PC-3 (cell line): ENCODE measurements around the gene ARIH2. TPM values are rescaled to one million over a fixed set of nuclear protein-coding genes. Genes with fewer than 3 reads are reported as not detected.
A peak's percentile ranks its signal among the peaks of the same experiment; 100 is the strongest.

Experiments
- ATAC-seq: fragments of 200-7000 bp; cut with Tn5 transposase; 2 replicates; pipeline ENCODE4 v1.9.1; 2020; ENCODE audit warnings: mild to moderate bottlenecking, moderate library complexity
- BruUV-seq: library from RNA; stranded (reverse); fragments of 400-500 nt; replicated peaks from 2 replicates; lab custom pipeline; 2021; lab: Mats Ljungman, UMichigan
- CTCF ChIA-PET: fragments of 300-600 bp; sonication (Branson Sonifier 250); formaldehyde crosslinking; loops from one replicate; lab custom pipeline; 2022; ENCODE audit warnings: antibody characterized with exemption; lab: Charles Lee
- POLR2A ChIA-PET: fragments of 300-600 bp; sonication (Branson Sonifier 250); formaldehyde crosslinking; loops from one replicate; lab custom pipeline; 2022; ENCODE audit warnings: antibody characterized with exemption; ENCODE audit not compliant: unreplicated experiment; lab: Charles Lee
- DNase-seq: peaks from one replicate; pipeline ENCODE4 v3.0.0-alpha.2; 2015
- H2AFZ ChIP-seq: fragments of 300-600 bp; sonication (generic); 2 replicates; pipeline ENCODE4 v1.6.0; 2016; ENCODE audit warnings: antibody characterized with exemption, low read length
- H3F3A ChIP-seq: fragments of 300-600 bp; sonication (generic); one replicate; pipeline ENCODE4 v1.6.0; 2017; ENCODE audit warnings: antibody characterized with exemption, low read length, control low read depth, mild to moderate bottlenecking; ENCODE audit not compliant: unreplicated experiment
- H3K27ac ChIP-seq: fragments of 300-600 bp; sonication (generic); 2 replicates; pipeline ENCODE4 v1.5.1; 2016; ENCODE audit warnings: mild to moderate bottlenecking, low read length
- H3K27me3 ChIP-seq: fragments of 300-600 bp; sonication (generic); 2 replicates; pipeline ENCODE4 v1.6.1; 2016; ENCODE audit warnings: low read length, mixed read lengths
- H3K36me3 ChIP-seq: fragments of 300-600 bp; sonication (generic); 2 replicates; pipeline ENCODE4 v1.6.1; 2016; ENCODE audit warnings: low read depth, mixed run types, low read length, mixed read lengths
- H3K4me1 ChIP-seq: fragments of 300-600 bp; sonication (generic); 2 replicates; pipeline ENCODE4 v1.5.1; 2016; ENCODE audit warnings: low read length; ENCODE audit not compliant: insufficient read depth
- H3K4me2 ChIP-seq: fragments of 300-600 bp; sonication (generic); 2 replicates; pipeline ENCODE4 v1.6.0; 2016; ENCODE audit warnings: low read length
- H3K4me3 ChIP-seq: fragments of 300-600 bp; sonication (generic); 2 replicates; pipeline ENCODE4 v1.5.1; 2016; ENCODE audit warnings: mild to moderate bottlenecking, low read length, mixed read lengths
- H3K79me2 ChIP-seq: fragments of 300-600 bp; sonication (generic); 2 replicates; pipeline ENCODE4 v1.6.1; 2017; ENCODE audit warnings: low read length, mixed read lengths
- H3K9ac ChIP-seq: fragments of 300-600 bp; sonication (generic); 2 replicates; pipeline ENCODE4 v1.6.0; 2016; ENCODE audit warnings: mild to moderate bottlenecking, low read length
- H3K9me2 ChIP-seq: fragments of 300-600 bp; sonication (generic); replicated peaks from 2 replicates; pipeline ENCODE4 v1.6.1; 2016; ENCODE audit warnings: mixed run types, low read length, mixed read lengths
- H3K9me3 ChIP-seq: fragments of 300-600 bp; sonication (generic); 2 replicates; pipeline ENCODE4 v1.6.1; 2016; ENCODE audit warnings: low read length, mixed read lengths
- H4K20me1 ChIP-seq: fragments of 300-600 bp; sonication (generic); 2 replicates; pipeline ENCODE4 v1.6.1; 2016; ENCODE audit warnings: low read length, mixed read lengths
- EZH2 ChIP-seq: fragments of 300-600 bp; sonication (generic); IDR thresholded peaks from one replicate; pipeline ENCODE4 v1.6.1; 2017; ENCODE audit warnings: antibody characterized with exemption, mild to moderate bottlenecking, low read length; ENCODE audit not compliant: unreplicated experiment
- EZH2phosphoT487 ChIP-seq: fragments of 300-600 bp; sonication (generic); IDR thresholded peaks from 2 replicates; pipeline ENCODE4 v1.6.1; 2018; ENCODE audit warnings: mild to moderate bottlenecking, antibody characterized with exemption, low read length, borderline replicate concordance
- intact Hi-C: fragments of 100-400 bp; cut with micrococcal nuclease; formaldehyde crosslinking; loops from 2 replicates; pipeline ENCODE4 v1.9.0; 2023
- total RNA-seq: library from RNA; depleted of rRNA; stranded (reverse); fragments of >200 nt; gene quantifications from 2 replicates; pipeline ENCODE4 v1.2.3, GENCODE V29; 2014
- TF ChIP-seq, protein P1 (sequence below): fragments of 300-600 bp; sonication (generic); conservative IDR thresholded peaks from 2 replicates; pipeline ENCODE4 v1.5.1; 2017; ENCODE audit warnings: antibody characterized with exemption, low read depth, mild to moderate bottlenecking, low read length

The ARIH2 gene
- total RNA-seq, 1 experiment from 2014 or later: 136 TPM

DNA sequence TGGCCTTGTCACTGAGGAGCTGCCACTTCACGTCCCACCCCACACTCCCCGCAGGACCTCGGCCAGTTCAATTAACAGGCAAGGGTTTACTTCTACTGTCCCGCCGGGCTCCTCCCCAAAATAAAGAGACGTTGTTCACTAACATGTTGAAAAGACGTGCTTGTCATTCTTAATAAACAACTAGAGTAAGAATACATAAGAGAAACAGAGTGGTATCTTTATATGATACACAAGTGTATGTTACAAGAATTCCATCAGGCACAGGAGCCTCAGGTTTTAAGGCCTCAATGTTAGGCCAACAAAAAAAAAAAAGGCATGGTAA is 110.9 kb downstream of the ARIH2 start:
- Histone ChIP-seq H3K79me2 (peaks cover 47% of the 10 kb centered on the region), H2AFZ (peak overlapping the region; percentile 56), H3K27me3 (no peaks in the 10 kb centered on the region), H3K4me2 (peak overlapping the region; percentile 97), H3K9me2 (no peaks in the 10 kb centered on the region), H3K9ac (peak overlapping the region; percentile 96; the same call in 1 of the 2 replicates), H3K27ac (peak overlapping the region; percentile 31; the same call in 1 of the 2 replicates), H3K9me3 (no peaks in the 10 kb centered on the region), H4K20me1 (0 out of 2 replicates have a peak, but pooled peaks cover 13% of the 10 kb centered on the region), H3K36me3 (peaks cover 74% of the 10 kb centered on the region), H3K4me1 (peaks cover 33% of the 10 kb centered on the region), H3F3A (peaks cover 10% of the 10 kb centered on the region), H3K4me3 (peak overlapping the region; percentile 83; the same call in 1 of the 2 replicates)
- DNase-seq (no peak), ATAC-seq (no peak; the same call in 1 of the 2 replicates)
- TF ChIP-seq EZH2phosphoT487 (no peak), EZH2 (no peak)
- TF ChIP-seq, protein P1, sequence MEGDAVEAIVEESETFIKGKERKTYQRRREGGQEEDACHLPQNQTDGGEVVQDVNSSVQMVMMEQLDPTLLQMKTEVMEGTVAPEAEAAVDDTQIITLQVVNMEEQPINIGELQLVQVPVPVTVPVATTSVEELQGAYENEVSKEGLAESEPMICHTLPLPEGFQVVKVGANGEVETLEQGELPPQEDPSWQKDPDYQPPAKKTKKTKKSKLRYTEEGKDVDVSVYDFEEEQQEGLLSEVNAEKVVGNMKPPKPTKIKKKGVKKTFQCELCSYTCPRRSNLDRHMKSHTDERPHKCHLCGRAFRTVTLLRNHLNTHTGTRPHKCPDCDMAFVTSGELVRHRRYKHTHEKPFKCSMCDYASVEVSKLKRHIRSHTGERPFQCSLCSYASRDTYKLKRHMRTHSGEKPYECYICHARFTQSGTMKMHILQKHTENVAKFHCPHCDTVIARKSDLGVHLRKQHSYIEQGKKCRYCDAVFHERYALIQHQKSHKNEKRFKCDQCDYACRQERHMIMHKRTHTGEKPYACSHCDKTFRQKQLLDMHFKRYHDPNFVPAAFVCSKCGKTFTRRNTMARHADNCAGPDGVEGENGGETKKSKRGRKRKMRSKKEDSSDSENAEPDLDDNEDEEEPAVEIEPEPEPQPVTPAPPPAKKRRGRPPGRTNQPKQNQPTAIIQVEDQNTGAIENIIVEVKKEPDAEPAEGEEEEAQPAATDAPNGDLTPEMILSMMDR: no peak
- intact Hi-C loops: no loop called here
- BruUV-seq: no TSS peak
- CTCF ChIA-PET: no interaction called here
- POLR2A ChIA-PET: interaction anchor here (0.5 to 0.6 kb wide), 8 partner anchors 10 to 321 kb away, joined by 3 to 26 read pairs (median 4); partner anchors contain the start of gene WDR6

DNA sequence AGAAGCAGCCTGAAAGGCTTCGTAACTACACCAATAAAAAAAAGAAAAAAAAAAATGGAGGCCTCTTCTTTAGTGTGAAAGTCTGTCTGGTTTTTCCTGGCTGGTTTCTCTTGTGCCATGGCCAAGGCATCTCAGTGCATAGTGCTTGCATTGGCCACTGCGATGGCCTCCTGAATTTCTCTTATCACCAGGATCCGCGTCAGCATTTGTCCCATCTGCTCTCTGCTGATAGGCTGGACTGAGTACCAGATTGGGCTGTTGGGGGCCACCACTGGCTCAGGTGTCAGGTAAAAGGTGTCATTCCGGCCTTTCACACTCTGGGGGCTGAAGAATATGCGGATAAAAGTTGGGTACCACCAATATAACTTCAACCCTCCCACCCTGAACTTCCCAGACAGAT is 111.7 kb downstream of the ARIH2 start:
- H3F3A ChIP-seq: peaks cover 10% of the 10 kb centered on the region
- H3K9me2 ChIP-seq: no peaks in the 10 kb centered on the region
- no peak for TF ChIP-seq EZH2
- TF ChIP-seq, protein P1: no peak
- no peak for TF ChIP-seq EZH2phosphoT487
- DNase-seq (no peak), ATAC-seq (no peak)
- H3K9ac ChIP-seq: no peak overlapping the region
- CTCF ChIA-PET: no interaction called here
- no TSS peak for BruUV-seq
- intact Hi-C loops: no loop called here
- H3K4me2 ChIP-seq: no peak overlapping the region
- H3K4me1 ChIP-seq: peaks cover 30% of the 10 kb centered on the region
- no peaks in the 10 kb centered on the region for H3K9me3 ChIP-seq
- H3K36me3 ChIP-seq: peaks cover 68% of the 10 kb centered on the region
- H3K27ac ChIP-seq: no peak overlapping the region
- peaks cover 39% of the 10 kb centered on the region for H3K79me2 ChIP-seq
- H3K4me3 ChIP-seq: no peak overlapping the region
- POLR2A ChIA-PET: no interaction called here
- H3K27me3 ChIP-seq: no peaks in the 10 kb centered on the region
- H2AFZ ChIP-seq: no peak overlapping the region
- H4K20me1 ChIP-seq: 0 out of 2 replicates have a peak, but pooled peaks cover 13% of the 10 kb centered on the region

DNA sequence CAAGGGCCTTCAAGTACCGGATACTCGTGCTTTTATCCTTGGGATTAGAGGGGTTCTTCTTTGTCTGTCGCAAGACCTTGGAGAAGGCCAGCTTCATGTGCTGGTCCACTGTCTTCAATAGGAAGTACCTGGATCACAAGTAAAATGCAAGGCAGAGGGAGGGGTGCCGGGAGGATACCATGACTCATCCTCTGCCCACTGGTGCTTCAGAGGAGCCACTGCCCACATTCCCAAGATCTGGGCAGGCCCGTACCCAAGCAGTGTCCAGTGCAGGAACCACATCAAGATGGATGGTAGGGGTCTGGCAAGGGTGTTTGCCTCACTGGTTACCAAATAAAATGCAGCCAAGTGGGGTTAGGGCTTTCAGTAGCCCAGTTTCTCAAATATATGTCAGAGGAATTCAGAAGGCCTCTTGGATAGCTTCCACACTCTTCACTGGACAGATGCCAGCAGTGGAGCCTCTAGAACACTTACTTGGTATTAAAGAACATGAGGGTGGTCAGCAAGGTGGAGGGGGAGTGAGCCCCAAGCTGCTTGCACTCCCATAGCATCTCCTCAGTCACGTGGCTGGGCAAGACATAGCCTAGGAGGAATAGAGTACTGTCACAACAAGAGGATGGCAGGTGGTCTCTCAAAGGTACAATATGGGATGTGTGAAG is 114.1 kb downstream of the ARIH2 start:
- ChIA-PET CTCF (no interaction called here), POLR2A (no interaction called here)
- ATAC-seq (no peak; the same call in 1 of the 2 replicates), DNase-seq (no peak)
- Histone ChIP-seq H3K4me2 (no peak overlapping the region), H3K4me3 (no peak overlapping the region), H3K9ac (no peak overlapping the region), H3K9me3 (no peaks in the 10 kb centered on the region), H3K27ac (no peak overlapping the region), H4K20me1 (0 out of 2 replicates have a peak, but pooled peaks cover 13% of the 10 kb centered on the region), H3K36me3 (peaks cover 49% of the 10 kb centered on the region), H2AFZ (no peak overlapping the region), H3F3A (peaks cover 10% of the 10 kb centered on the region), H3K4me1 (peaks cover 23% of the 10 kb centered on the region), H3K79me2 (peaks cover 15% of the 10 kb centered on the region), H3K27me3 (no peaks in the 10 kb centered on the region), H3K9me2 (no peaks in the 10 kb centered on the region)
- intact Hi-C loops: no loop called here
- BruUV-seq: no TSS peak
- no peak for TF ChIP-seq EZH2phosphoT487
- TF ChIP-seq EZH2: no peak
- TF ChIP-seq, protein P1: no peak
